Stimulated activated naive CD8-positive, alpha-beta T cell treated with anti-CD3 and anti-CD28 coated beads, Interleukin-15, Interleukin-2, amounts not matched to agents 100 ng/mL and 50 ng/mL, for 24 hours (primary cell): ENCODE measurements around the gene ELF5.

Experiments
- H3K27ac Mint-ChIP-seq: one replicate; pipeline ENCODE4 v1.8.0; 2021; ENCODE audit warnings: mild to moderate bottlenecking, mixed read lengths
- H3K27me3 Mint-ChIP-seq: one replicate; pipeline ENCODE4 v1.8.0; 2021; ENCODE audit warnings: mixed read lengths
- H3K36me3 Mint-ChIP-seq: one replicate; pipeline ENCODE4 v1.8.0; 2021; ENCODE audit warnings: low read depth, mixed read lengths
- H3K4me1 Mint-ChIP-seq: one replicate; pipeline ENCODE4 v1.8.0; 2021; ENCODE audit warnings: low read depth, mixed read lengths
- H3K4me3 Mint-ChIP-seq: one replicate; pipeline ENCODE4 v1.8.0; 2021; ENCODE audit warnings: mild to moderate bottlenecking, mixed read lengths
- H3K9me3 Mint-ChIP-seq: one replicate; pipeline ENCODE4 v1.8.0; 2021; ENCODE audit warnings: mixed read lengths

ELF5 gene

DNA sequence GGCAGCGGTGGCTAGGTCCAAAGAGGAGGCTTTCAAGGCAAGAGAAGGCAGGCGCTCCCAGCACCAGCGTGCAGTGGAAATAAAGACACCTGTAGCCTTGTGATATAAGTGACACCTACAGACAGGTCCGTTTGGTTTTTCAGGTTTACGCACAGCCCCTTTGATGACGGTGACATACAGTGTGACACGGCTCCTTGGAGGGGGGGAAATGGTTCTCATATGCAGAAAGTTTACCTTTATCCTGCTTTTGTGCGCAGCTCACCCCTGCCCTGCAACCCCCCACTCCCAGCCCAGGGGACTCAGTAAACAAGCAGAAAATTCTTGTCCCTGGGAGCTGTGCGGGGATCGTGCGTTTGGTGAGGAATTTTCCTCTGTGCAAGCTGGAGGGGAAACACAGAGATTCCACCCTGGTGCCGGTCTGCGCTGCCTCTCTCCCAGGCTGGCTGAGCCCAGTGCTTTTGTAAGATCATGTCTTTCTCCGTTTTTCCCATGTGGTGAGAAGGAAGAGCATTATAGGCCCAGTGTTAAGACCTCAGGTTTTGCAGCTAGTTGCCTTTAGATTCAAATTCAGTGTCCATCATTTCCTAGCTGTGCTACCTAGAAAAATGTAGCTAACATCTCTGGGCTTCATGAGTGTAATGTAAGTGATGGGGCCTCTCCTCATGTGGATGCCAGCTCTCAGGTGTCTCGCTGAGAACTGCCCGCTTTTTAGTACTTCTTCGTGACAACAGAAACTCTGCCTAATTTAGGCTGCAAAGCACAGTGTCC, at the start of gene ELF5:
Gene ELF5 (minus strand): TSS at position 113 of the 768 bp plus-strand sequence. CDS start 8,045 bp downstream, outside the sequence.
- no peaks in the 10 kb centered on the region for H3K36me3 Mint-ChIP-seq
- no peak within 1 kb of the TSS for H3K4me3 Mint-ChIP-seq
- no peaks in the 10 kb centered on the region for H3K4me1 Mint-ChIP-seq
- H3K9me3 Mint-ChIP-seq, result no peaks in the 10 kb centered on the region
- no peak within 1 kb of the TSS for H3K27ac Mint-ChIP-seq
- H3K27me3 Mint-ChIP-seq, result no peaks in the 10 kb centered on the region

DNA sequence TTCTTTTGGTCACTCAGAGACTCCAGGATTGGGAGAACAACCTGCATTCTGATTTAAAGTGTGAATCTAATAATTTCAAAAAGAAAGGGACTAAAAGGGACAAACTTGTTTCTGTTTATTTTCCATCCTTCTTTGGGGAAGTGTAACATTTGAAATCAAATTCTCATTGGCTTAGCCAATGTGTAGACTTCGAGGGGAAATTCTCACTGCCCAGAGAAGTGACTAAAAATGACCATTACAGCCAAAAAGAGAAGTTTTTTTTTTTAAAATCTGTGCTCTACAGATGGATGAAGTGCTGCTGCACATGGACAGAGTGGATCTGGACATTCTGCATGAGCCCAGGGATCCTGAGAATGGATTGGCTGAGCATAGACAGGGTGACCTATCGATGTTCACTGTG, 49.4 kb upstream of the ELF5 start:
- H3K4me1 Mint-ChIP-seq, result no peaks in the 10 kb centered on the region
- H3K27ac Mint-ChIP-seq, result no peak overlapping the region
- H3K36me3 Mint-ChIP-seq, result no peaks in the 10 kb centered on the region
- H3K27me3 Mint-ChIP-seq, result peaks cover 61% of the 10 kb centered on the region
- H3K4me3 Mint-ChIP-seq, result no peak overlapping the region
- no peaks in the 10 kb centered on the region for H3K9me3 Mint-ChIP-seq

DNA sequence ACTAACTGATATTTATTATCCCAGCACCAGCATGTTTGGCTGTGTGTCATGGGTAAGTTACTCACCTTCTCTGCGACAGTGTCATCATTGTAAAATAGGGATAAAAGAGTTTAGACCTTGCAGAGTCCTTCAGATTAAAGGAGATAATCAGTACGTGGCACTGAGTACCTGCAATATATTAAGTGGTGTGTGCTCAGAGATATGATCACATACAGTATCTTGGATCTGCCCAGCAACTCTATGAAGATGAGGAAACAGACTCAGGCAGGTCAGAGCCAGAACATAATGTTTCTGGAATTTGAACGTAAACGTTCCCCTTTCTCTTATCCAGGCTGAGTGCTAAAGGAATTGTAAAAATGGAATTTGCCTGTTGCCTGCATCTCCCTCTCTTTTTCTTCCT, 46.9 kb upstream of the ELF5 start:
- Mint-ChIP-seq H3K27ac (no peak overlapping the region), H3K9me3 (no peaks in the 10 kb centered on the region), H3K4me1 (no peaks in the 10 kb centered on the region), H3K4me3 (no peak overlapping the region), H3K36me3 (no peaks in the 10 kb centered on the region), H3K27me3 (peaks cover 57% of the 10 kb centered on the region)

DNA sequence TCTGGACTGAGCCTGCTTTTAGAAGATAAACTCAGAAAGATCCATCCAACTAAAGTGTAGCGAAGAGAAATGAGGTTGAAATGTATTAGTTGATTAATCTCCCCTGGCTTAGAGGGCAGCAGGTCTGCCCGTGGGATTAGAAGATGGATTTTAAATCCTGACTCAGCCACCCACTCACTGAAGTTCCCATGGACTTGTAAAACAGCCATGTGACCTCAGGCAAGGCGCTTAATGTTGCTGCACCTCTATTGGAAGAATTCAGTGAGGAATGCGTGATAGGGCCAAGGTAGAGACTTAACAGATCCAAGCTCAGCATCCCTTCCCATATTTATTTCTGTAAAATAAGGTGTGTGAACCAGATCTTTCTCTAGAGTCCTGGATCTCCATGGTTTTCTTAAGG, 45.1 kb upstream of the ELF5 start:
- Mint-ChIP-seq H3K9me3 (no peaks in the 10 kb centered on the region), H3K36me3 (no peaks in the 10 kb centered on the region), H3K4me1 (no peaks in the 10 kb centered on the region), H3K27me3 (peaks cover 61% of the 10 kb centered on the region), H3K4me3 (no peak overlapping the region), H3K27ac (no peak overlapping the region)

DNA sequence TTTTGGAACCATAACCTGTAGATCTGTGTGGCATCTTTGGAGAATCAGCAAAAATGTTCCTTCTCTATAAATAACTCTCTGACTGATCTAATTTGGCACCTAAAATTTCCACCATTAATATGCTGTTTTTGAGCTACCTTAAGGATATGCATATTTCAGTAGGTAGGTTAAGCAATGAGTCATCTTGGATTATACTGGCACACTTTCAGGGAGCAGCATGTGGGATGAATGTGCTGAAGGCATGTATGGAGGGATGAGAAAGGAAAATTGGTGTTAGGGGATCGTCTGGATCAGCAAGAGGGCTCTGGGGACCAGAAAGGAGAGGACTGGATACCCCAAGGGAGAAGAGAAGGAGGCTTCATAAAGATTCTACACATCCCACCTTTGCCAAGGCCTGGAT, 44.6 kb upstream of the ELF5 start:
- no peaks in the 10 kb centered on the region for H3K4me1 Mint-ChIP-seq
- no peak overlapping the region for H3K4me3 Mint-ChIP-seq
- H3K36me3 Mint-ChIP-seq, result no peaks in the 10 kb centered on the region
- no peak overlapping the region for H3K27ac Mint-ChIP-seq
- no peaks in the 10 kb centered on the region for H3K9me3 Mint-ChIP-seq
- peaks cover 58% of the 10 kb centered on the region for H3K27me3 Mint-ChIP-seq

DNA sequence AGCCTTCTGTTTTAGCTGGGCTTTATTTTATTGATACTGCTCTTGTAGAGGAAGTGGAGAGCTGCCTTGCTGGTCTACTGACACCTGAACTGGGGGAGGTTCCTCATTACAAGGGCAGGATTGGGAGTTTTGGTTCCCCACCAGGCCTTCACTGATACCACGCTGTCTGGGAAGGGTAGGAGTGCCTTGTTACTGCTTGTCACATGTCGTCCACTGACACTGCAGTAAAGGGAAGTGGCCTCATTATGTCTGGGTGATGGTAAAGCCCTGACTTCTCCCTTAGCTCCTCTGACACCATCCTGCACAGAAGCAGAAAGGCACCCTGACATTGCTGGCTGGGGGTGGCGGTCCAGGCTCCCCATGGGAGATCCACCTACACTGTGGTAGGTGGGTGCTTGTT, 38.7 kb upstream of the ELF5 start:
- H3K27ac Mint-ChIP-seq, result no peak overlapping the region
- no peaks in the 10 kb centered on the region for H3K9me3 Mint-ChIP-seq
- no peaks in the 10 kb centered on the region for H3K36me3 Mint-ChIP-seq
- H3K4me3 Mint-ChIP-seq, result no peak overlapping the region
- H3K4me1 Mint-ChIP-seq, result no peaks in the 10 kb centered on the region
- H3K27me3 Mint-ChIP-seq, result peaks cover 17% of the 10 kb centered on the region

DNA sequence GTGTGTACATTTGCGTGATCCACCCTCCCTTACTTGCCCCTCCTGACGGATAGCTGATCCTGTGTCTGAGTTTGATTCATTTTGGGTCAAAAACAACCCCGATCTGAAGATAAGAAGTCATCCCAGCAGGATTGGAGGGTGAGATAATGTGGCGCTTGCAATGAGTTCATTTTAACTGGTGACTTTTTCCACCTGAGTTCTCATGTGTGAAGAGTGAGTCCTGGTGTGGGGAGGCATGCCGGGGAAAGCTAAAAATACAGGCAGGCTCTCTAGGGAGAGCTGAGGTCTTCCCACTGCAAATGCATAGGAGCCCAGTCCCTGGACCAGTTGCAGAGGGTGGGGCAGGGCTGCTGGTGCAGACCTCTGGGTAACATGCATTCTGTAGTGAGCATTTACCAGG, 35.7 kb upstream of the ELF5 start:
- no peaks in the 10 kb centered on the region for H3K4me1 Mint-ChIP-seq
- H3K27me3 Mint-ChIP-seq, result peaks cover 22% of the 10 kb centered on the region
- no peak overlapping the region for H3K27ac Mint-ChIP-seq
- no peak overlapping the region for H3K4me3 Mint-ChIP-seq
- H3K9me3 Mint-ChIP-seq, result no peaks in the 10 kb centered on the region
- H3K36me3 Mint-ChIP-seq, result no peaks in the 10 kb centered on the region

DNA sequence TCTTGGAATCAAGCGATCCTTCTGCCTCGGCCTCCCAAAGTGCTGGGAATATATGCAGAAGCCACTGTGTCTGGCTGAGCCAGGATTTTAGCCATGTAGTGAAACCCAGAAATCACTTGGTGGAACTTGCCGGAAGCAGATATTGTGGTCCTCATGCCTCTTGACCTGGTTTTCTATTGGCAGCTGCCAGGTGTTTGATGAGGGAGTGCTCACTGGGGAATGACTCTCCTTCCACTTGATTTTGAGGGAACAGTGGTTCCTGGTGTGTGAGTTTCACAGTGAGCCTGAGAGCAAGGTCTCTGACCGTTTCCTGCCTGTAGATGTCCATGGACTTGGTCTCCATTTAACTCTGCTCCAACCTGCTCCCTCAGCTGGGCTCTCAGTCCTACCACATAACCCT, 34.7 kb upstream of the ELF5 start:
- Mint-ChIP-seq H3K27me3 (peaks cover 28% of the 10 kb centered on the region), H3K4me1 (no peaks in the 10 kb centered on the region), H3K27ac (no peak overlapping the region), H3K4me3 (no peak overlapping the region), H3K9me3 (no peaks in the 10 kb centered on the region), H3K36me3 (no peaks in the 10 kb centered on the region)

DNA sequence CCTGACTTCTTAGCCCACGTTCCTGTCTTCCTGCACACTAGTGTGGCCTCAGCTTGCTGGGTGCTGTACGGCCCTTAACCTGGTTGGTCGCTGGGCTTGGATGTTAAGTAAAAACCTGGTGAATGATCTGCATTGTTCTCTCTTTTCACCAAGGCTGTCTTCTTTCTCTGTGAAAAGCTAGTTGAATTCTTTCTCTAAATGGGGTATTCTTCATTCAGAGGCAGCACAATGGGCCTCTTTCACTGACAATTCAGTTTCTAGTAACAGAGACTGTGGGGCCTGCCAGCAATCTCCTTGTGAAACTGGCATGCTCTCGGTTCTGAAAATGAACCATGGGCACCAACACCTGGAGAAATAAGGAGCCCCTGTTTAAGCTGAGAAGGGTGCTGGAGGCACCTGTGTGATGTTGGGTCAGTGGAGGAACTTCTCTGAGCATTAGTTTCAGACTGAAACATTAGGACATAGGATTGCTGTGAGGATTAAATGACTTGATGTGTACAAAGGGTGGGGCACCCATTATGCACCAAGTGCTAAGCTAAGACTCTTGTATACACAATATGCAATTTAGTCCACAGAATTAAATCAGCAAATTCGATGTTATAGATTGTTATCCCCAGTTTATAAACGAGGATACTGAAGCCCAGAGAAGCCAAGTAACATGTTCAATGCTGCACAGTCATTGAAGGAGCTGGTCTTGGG, 33.1 kb upstream of the ELF5 start:
- no peak overlapping the region for H3K4me3 Mint-ChIP-seq
- peaks cover 29% of the 10 kb centered on the region for H3K27me3 Mint-ChIP-seq

DNA sequence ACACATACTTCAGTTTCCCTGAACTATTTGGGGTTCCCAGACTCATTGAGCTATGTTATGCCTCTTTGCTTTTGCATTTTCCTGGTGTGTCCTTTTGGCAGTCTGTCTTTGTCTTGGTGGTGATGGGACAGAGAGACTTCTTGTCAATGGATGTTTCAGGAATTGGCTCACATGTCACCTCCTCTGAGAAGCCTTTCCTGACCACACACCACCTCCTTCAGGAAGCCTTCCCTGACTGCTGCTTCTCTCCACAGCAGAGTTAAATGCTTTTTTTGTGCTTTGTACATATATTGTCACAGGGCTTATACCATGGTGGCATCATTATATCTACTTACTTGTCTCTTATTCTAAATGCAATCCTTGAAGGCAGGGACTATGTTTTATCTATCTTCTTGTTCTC, 28.5 kb upstream of the ELF5 start:
- no peaks in the 10 kb centered on the region for H3K36me3 Mint-ChIP-seq
- H3K27me3 Mint-ChIP-seq, result peaks cover 49% of the 10 kb centered on the region
- H3K9me3 Mint-ChIP-seq, result no peaks in the 10 kb centered on the region
- H3K27ac Mint-ChIP-seq, result no peak overlapping the region
- H3K4me3 Mint-ChIP-seq, result no peak overlapping the region
- H3K4me1 Mint-ChIP-seq, result no peaks in the 10 kb centered on the region

More for the DNA sequence above, 33.1 kb upstream of the ELF5 start:
- H3K27ac Mint-ChIP-seq, result no peak overlapping the region
- no peaks in the 10 kb centered on the region for H3K36me3 Mint-ChIP-seq
- H3K4me1 Mint-ChIP-seq, result no peaks in the 10 kb centered on the region
- no peaks in the 10 kb centered on the region for H3K9me3 Mint-ChIP-seq

DNA sequence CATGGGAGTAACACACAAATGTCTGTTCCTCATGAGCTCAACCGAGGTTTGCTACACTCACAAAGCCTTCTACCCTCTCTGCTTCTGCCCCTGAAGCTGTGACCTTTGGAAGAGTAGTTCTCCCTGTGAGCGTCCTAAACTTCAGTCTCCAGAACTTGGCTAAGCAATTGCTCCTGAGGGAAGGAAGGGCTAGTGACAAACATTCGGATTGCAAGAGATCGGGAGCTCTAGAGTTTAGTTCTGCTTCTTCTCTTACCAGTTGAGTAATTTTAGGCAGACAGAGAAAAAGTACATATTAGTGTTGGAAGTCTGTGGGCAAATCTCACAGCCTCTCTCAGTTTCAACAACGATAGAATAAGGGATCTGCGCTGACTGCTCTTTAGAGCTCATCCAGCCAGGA, 27.3 kb upstream of the ELF5 start:
- Mint-ChIP-seq H3K27ac (no peak overlapping the region), H3K27me3 (peaks cover 51% of the 10 kb centered on the region), H3K4me1 (no peaks in the 10 kb centered on the region)

DNA sequence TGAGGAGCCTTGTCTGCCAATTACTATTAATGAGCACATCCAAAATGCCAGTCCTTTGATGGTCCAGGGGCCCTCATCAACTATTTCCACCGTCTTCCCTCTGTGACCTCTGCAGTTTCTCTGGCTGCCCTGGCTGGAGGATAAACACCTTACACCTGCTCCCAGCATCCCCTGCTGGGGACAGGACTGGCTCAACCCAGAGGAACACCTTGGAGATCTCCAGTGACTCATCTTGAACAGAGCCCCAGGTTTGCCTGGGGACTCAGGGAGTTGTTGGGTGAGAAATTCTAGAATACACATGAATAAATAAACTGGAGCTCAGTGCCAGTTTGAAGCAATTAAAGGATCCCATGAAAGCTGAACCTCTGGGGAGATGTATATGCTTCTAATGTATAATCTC, 24.0 kb upstream of the ELF5 start:
- no peaks in the 10 kb centered on the region for H3K4me1 Mint-ChIP-seq
- H3K27ac Mint-ChIP-seq, result no peak overlapping the region
- H3K27me3 Mint-ChIP-seq, result peaks cover 43% of the 10 kb centered on the region
- H3K4me3 Mint-ChIP-seq, result no peak overlapping the region
- H3K36me3 Mint-ChIP-seq, result no peaks in the 10 kb centered on the region
- H3K9me3 Mint-ChIP-seq, result peaks cover 15% of the 10 kb centered on the region

More for the DNA sequence above, 27.3 kb upstream of the ELF5 start:
- Mint-ChIP-seq H3K36me3 (no peaks in the 10 kb centered on the region), H3K9me3 (no peaks in the 10 kb centered on the region), H3K4me3 (no peak overlapping the region)

DNA sequence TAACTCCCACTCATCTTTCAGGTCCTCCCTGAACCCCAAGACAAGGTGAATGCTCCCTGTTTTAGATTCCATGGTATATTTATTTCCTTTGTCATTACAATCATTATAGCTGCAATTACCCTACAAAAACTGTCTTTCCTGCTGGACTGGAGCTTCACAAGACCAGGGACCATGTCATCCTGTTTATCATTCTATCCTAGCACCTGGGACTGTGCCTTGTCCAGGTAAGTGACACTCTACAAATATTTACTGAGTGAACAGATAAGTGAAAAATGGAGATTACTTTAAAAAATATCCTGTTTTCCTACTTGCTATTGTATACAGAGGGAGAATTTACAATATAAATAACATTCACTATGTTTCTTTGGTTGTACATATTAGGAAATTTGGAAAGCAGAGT, 22.5 kb upstream of the ELF5 start:
- Mint-ChIP-seq H3K36me3 (no peaks in the 10 kb centered on the region), H3K27ac (no peak overlapping the region), H3K27me3 (peaks cover 30% of the 10 kb centered on the region), H3K9me3 (peaks cover 15% of the 10 kb centered on the region), H3K4me1 (no peaks in the 10 kb centered on the region), H3K4me3 (no peak overlapping the region)

DNA sequence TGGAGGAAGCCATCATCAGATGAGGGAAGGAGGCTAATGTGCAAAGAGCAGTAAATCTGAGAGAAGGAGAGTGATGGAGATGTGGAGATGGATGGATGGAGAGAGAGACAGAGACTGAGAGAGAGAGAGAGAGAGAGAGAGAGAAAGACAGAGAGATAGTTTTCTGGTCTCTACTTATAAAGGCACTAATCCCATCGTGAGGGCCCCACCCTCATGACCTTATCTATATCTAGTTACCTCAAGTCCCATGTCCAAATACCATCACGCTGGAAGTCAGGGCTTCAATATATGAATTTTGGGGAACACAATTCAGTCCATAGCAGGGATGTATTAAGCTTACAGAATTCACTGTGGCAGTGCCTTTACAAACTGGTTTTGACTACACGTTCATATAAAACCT, 21.2 kb upstream of the ELF5 start:
- Mint-ChIP-seq H3K9me3 (peaks cover 15% of the 10 kb centered on the region), H3K4me1 (no peaks in the 10 kb centered on the region), H3K36me3 (no peaks in the 10 kb centered on the region), H3K4me3 (no peak overlapping the region), H3K27ac (no peak overlapping the region), H3K27me3 (peaks cover 30% of the 10 kb centered on the region)

DNA sequence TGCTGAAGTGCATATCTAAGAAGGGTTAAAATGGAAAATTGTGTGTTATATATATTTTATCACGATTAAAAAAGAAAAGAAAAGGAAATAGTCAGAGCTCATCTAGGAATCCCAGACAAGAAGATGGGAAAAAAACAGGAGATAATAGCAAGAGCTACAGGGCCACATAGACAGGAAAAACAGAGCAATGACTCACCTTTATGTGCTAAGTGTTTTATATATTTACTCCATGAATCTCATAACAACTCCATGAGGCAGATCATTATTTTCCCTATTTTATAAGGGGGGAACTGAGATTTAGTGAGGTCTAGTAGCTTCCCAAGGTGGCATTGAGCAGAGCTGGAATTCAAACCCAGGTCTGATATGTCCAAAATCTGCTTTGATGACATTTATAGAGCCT, 18.1 kb upstream of the ELF5 start:
- Mint-ChIP-seq H3K4me1 (no peaks in the 10 kb centered on the region), H3K36me3 (no peaks in the 10 kb centered on the region), H3K27me3 (peaks cover 17% of the 10 kb centered on the region), H3K9me3 (peaks cover 15% of the 10 kb centered on the region), H3K27ac (no peak overlapping the region), H3K4me3 (no peak overlapping the region)
